Testis (tissue), 2 donors: ENCODE results near the gene PCDHB16.
A peak's percentile ranks its signal among the peaks of the same experiment; 100 is the strongest.

Source experiments
- POLR2A ChIP-seq: fragments of 450-650 bp; IDR thresholded peaks from one replicate; pipeline ENCODE4 v1.6.1; 2017; ENCODE audit warnings: antibody characterized with exemption, mild to moderate bottlenecking, moderate library complexity
- TF ChIP-seq, protein P1 (sequence below), 3 experiments: fragments of 450-650 bp in 2 of 3; fragments of 200-600 bp in 1 of 3; sonication (generic) in 1 of 3; IDR thresholded peaks; one replicate each; pipeline ENCODE4 v1.5.1; 2016 to 2019; ENCODE audit warnings: antibody characterized with exemption in 3 of 3, mild to moderate bottlenecking in 2 of 3, moderate library complexity in 1 of 3

DNA sequence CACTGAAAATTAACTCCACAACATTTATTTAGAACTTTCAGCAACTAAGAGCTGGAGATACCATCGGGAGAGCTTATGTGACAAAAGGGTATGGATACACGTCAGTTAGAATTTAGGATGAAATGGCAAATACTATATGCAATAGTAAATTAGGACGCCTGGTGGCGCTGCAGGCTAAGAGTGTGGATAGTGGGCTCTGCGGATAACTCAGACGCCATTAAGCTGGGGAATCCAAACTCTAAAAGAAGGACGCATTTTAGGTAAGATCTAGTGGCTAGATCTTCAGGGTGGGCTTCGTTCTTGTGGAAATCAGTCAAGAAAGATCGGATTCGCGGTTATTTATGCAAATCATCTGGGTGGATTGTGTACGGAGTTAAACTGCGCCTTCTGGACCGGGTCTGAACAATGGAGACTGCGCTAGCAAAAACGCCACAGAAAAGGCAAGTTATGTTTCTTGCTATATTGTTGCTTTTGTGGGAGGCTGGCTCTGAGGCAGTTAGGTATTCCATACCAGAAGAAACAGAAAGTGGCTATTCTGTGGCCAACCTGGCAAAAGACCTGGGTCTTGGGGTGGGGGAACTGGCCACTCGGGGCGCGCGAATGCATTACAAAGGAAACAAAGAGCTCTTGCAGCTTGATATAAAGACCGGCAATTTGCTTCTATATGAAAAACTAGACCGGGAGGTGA, 47.0 kb upstream of the PCDHB16 start, which contains the start of gene PCDHB5:
- TF ChIP-seq, protein P1, sequence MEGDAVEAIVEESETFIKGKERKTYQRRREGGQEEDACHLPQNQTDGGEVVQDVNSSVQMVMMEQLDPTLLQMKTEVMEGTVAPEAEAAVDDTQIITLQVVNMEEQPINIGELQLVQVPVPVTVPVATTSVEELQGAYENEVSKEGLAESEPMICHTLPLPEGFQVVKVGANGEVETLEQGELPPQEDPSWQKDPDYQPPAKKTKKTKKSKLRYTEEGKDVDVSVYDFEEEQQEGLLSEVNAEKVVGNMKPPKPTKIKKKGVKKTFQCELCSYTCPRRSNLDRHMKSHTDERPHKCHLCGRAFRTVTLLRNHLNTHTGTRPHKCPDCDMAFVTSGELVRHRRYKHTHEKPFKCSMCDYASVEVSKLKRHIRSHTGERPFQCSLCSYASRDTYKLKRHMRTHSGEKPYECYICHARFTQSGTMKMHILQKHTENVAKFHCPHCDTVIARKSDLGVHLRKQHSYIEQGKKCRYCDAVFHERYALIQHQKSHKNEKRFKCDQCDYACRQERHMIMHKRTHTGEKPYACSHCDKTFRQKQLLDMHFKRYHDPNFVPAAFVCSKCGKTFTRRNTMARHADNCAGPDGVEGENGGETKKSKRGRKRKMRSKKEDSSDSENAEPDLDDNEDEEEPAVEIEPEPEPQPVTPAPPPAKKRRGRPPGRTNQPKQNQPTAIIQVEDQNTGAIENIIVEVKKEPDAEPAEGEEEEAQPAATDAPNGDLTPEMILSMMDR (IDR thresholded peaks at IDR 0.05): peak; percentile 55 to 69 (median 65)
- TF ChIP-seq POLR2A: no peak
